HepG2 (cell line): ENCODE results near the gene HPD. TPM values are rescaled to one million over a fixed set of nuclear protein-coding genes. Genes with fewer than 3 reads are reported as not detected.
A peak's percentile ranks its signal among the peaks of the same experiment; 100 is the strongest.

Experiments
- AHR ChIP-seq: IDR thresholded peaks from 2 replicates; pipeline ENCODE4 v1.6.1; 2018; ENCODE audit warnings: missing genetic modification reagents, missing compliant biosample characterization
- AKAP8 ChIP-seq: sonication (generic); formaldehyde crosslinking; IDR thresholded peaks from 2 replicates; pipeline ENCODE4 v1.5.1; 2020; ENCODE audit warnings: mild to moderate bottlenecking, missing genetic modification reagents
- CHD2 ChIP-seq: IDR thresholded peaks from 2 replicates; pipeline ENCODE4 v1.6.1; 2011; ENCODE audit warnings: low read depth, low read length, improper control_type of control experiment
- GPN1 ChIP-seq: sonication (generic); formaldehyde crosslinking; IDR thresholded peaks from 2 replicates; pipeline ENCODE4 v1.5.1; 2020; ENCODE audit warnings: missing genetic modification reagents, borderline replicate concordance
- HMGA1 ChIP-seq: sonication (generic); formaldehyde crosslinking; conservative IDR thresholded peaks from 2 replicates; pipeline ENCODE4 v1.4.0; 2020; ENCODE audit warnings: missing genetic modification reagents
- KLF9 ChIP-seq: IDR thresholded peaks from 2 replicates; pipeline ENCODE4 v1.6.1; 2016; ENCODE audit warnings: low read depth
- MTA1 ChIP-seq: sonication (generic); formaldehyde crosslinking; IDR thresholded peaks from 2 replicates; pipeline ENCODE4 v1.4.0; 2020; ENCODE audit warnings: missing genetic modification reagents, mild to moderate bottlenecking, borderline replicate concordance
- NFE2 ChIP-seq: sonication (generic); formaldehyde crosslinking; IDR thresholded peaks from 2 replicates; pipeline ENCODE4 v1.4.0; 2020; ENCODE audit warnings: missing genetic modification reagents
- NFYC ChIP-seq: IDR thresholded peaks from 2 replicates; pipeline ENCODE4 v1.6.1; 2016; ENCODE audit warnings: missing genetic modification reagents, missing compliant biosample characterization
- NR2C2 ChIP-seq: sonication (generic); formaldehyde crosslinking; IDR thresholded peaks from 2 replicates; pipeline ENCODE4 v1.4.0; 2020; ENCODE audit warnings: missing genetic modification reagents, mild to moderate bottlenecking, moderate library complexity, borderline replicate concordance
- TCF7 ChIP-seq: sonication (generic); IDR thresholded peaks from 2 replicates; pipeline ENCODE4 v1.6.1; 2016; ENCODE audit warnings: antibody characterized with exemption, low read depth
- ZBTB49 ChIP-seq: sonication (generic); formaldehyde crosslinking; IDR thresholded peaks from 2 replicates; pipeline ENCODE4 v1.4.0; 2020; ENCODE audit warnings: missing genetic modification reagents, borderline replicate concordance
- ZHX1 ChIP-seq: sonication (generic); formaldehyde crosslinking; IDR thresholded peaks from 2 replicates; pipeline ENCODE4 v1.8.1; 2022; ENCODE audit warnings: low read depth, mild to moderate bottlenecking, missing genetic modification reagents
- ZMAT3 ChIP-seq: sonication (generic); formaldehyde crosslinking; conservative IDR thresholded peaks from 2 replicates; pipeline ENCODE4 v1.7.0; 2021; ENCODE audit warnings: missing genetic modification reagents
- ZNF101 ChIP-seq: sonication (generic); formaldehyde crosslinking; IDR thresholded peaks from 2 replicates; pipeline ENCODE4 v1.4.0; 2020; ENCODE audit warnings: mild to moderate bottlenecking, low read depth, missing genetic modification reagents, borderline replicate concordance
- ZNF253 ChIP-seq: sonication (generic); formaldehyde crosslinking; IDR thresholded peaks from 2 replicates; pipeline ENCODE4 v1.8.0; 2022; ENCODE audit warnings: mild to moderate bottlenecking, missing genetic modification reagents, borderline replicate concordance
- ZNF343 ChIP-seq: sonication (generic); formaldehyde crosslinking; IDR thresholded peaks from 2 replicates; pipeline ENCODE4 v1.4.0; 2020; ENCODE audit warnings: mild to moderate bottlenecking, missing genetic modification reagents
- ZNF460 ChIP-seq: sonication (generic); formaldehyde crosslinking; IDR thresholded peaks from 2 replicates; pipeline ENCODE4 v1.5.1; 2020; ENCODE audit warnings: missing genetic modification reagents, mild to moderate bottlenecking, borderline replicate concordance
- ZNF710 ChIP-seq: sonication (generic); formaldehyde crosslinking; IDR thresholded peaks from 2 replicates; pipeline ENCODE4 v1.5.0; 2020; ENCODE audit warnings: mild to moderate bottlenecking, missing genetic modification reagents, borderline replicate concordance
- polyA plus RNA-seq, 8 experiments: library from polyadenylated mRNA; depleted of rRNA in 3 of 8; stranded (reverse) in 7 of 8; unstranded in 1 of 8; fragments of >200 nt; fragmentation: Illumina TruSeq in 4 of 8; extraction: Trizol in 4 of 8; gene quantifications; 2 replicates each; pipeline versions ENCODE4 v1.2.1 to v1.2.3, GENCODE V29; 2011 to 2016; ENCODE audit warnings: low read depth in 4 of 8, missing spikeins in 1 of 8, mixed read lengths in 1 of 8; ENCODE audit not compliant: insufficient read depth in 1 of 8
- total RNA-seq, 5 experiments: library from RNA; depleted of rRNA; stranded (reverse); fragments of >200 nt; fragmentation: Illumina TruSeq; extraction: Trizol; gene quantifications; 2 replicates each; pipeline ENCODE4 v1.2.3, GENCODE V29; 2016; ENCODE audit warnings: low read depth in 1 of 5
- TF ChIP-seq, protein P1 (sequence below): sonication (generic); formaldehyde crosslinking; IDR thresholded peaks from 2 replicates; pipeline ENCODE4 v1.4.0; 2020; ENCODE audit warnings: mild to moderate bottlenecking, missing genetic modification reagents

HPD gene
- total and polyA plus RNA-seq, 2 of the 13 experiments (the other 11 are each of a cell fraction or from before 2014, with no cell fraction given): 120 to 195 TPM

DNA sequence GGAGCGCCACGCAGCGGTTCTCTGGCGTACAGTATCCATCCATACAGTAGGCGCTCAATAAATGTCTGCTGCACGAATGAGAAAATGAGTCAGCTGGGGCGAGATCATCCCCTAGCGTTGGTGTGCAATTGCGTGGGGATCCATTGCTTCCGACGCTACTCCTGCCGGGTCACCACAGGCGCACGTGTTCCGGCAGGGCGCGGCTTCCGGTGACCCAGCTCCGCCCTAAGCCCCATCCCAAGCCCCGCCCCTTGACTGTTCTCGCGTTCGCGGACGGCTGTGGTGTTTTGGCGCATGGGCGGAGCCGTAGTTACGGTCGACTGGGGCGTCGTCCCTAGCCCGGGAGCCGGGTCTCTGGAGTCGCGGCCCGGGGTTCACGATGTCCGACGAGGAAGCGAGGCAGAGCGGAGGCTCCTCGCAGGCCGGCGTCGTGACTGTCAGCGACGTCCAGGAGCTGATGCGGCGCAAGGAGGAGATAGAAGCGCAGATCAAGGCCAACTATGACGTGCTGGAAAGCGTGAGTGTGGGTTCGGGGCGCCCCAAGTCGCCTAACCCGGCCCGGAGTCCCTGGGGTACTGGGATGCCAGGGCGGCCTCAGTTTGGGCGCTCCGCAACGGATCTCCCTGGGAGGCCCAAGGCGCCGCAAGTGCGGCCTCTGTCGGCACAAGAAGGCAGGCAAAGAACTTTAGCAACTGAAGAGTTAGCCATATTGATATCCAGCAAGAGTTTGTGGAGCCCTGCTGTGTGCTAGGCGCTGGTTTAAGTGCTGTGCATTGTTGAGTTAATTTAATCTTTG lies 30.0 kb upstream of the HPD start, which contains the start of gene PSMD9 (continued):
- peak; percentile 95; the same call in 1 of the 2 replicates for TF ChIP-seq ZNF101 (CRISPR knock-in tag)
- TF ChIP-seq ZNF253 (CRISPR knock-in tag): peak; percentile 91; the same call in 1 of the 2 replicates
- no peak for TF ChIP-seq NFYC (CRISPR knock-in tag)
- no peak for TF ChIP-seq TCF7
- peak; percentile 95 for TF ChIP-seq MTA1 (CRISPR knock-in tag)
- TF ChIP-seq ZMAT3 (CRISPR knock-in tag): peak; percentile 79; the same call in 1 of the 2 replicates
- 0 out of 2 replicates have a peak, but pooled peaks have one; percentile 79 for TF ChIP-seq AHR
- TF ChIP-seq ZNF460 (CRISPR knock-in tag): peak; percentile 29; the same call in 1 of the 2 replicates
- no peak for TF ChIP-seq ZBTB49 (CRISPR knock-in tag)
- peak; percentile 85 for TF ChIP-seq AKAP8 (CRISPR knock-in tag)
- peak; percentile 85 for TF ChIP-seq CHD2
- TF ChIP-seq ZNF343 (CRISPR knock-in tag): peak; percentile 94
- TF ChIP-seq NFE2 (CRISPR knock-in tag): no peak
- TF ChIP-seq, protein P1, sequence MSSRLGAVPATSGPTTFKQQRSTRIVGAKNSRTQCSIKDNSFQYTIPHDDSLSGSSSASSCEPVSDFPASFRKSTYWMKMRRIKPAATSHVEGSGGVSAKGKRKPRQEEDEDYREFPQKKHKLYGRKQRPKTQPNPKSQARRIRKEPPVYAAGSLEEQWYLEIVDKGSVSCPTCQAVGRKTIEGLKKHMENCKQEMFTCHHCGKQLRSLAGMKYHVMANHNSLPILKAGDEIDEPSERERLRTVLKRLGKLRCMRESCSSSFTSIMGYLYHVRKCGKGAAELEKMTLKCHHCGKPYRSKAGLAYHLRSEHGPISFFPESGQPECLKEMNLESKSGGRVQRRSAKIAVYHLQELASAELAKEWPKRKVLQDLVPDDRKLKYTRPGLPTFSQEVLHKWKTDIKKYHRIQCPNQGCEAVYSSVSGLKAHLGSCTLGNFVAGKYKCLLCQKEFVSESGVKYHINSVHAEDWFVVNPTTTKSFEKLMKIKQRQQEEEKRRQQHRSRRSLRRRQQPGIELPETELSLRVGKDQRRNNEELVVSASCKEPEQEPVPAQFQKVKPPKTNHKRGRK (CRISPR knock-in tag): no peak; the same call in 1 of the 2 replicates
- TF ChIP-seq KLF9 (CRISPR knock-in tag): peak; percentile 39; the same call in 1 of the 2 replicates
- no peak for TF ChIP-seq GPN1
- peak; percentile 99 for TF ChIP-seq NR2C2 (CRISPR knock-in tag)
- peak; percentile 84; the same call in 1 of the 2 replicates for TF ChIP-seq ZNF710 (CRISPR knock-in tag)
- TF ChIP-seq HMGA1: no peak
- peak; percentile 91 for TF ChIP-seq ZHX1 (CRISPR knock-in tag)
